Posterior cingulate gyrus (tissue), 11 donors: ENCODE results near the gene HIP1.
"Not testable (repeated sequence)": the region's sequence is repeated elsewhere in the genome, so short reads cannot be mapped to it uniquely, and the experiment has no call there.

ENCODE experiments used
- DNase-seq, 10 donors: peaks; one replicate each; pipeline versions ENCODE4 v3.0.0 to v3.0.0-alpha.2; 2020 to 2021; ENCODE audit warnings: mixed read lengths in 3 of 10
- intact Hi-C: fragments of 100-400 bp; cut with DNase I; formaldehyde crosslinking; loops from one replicate; pipeline ENCODE4 v1.15.1; 2023

HIP1 gene

DNA sequence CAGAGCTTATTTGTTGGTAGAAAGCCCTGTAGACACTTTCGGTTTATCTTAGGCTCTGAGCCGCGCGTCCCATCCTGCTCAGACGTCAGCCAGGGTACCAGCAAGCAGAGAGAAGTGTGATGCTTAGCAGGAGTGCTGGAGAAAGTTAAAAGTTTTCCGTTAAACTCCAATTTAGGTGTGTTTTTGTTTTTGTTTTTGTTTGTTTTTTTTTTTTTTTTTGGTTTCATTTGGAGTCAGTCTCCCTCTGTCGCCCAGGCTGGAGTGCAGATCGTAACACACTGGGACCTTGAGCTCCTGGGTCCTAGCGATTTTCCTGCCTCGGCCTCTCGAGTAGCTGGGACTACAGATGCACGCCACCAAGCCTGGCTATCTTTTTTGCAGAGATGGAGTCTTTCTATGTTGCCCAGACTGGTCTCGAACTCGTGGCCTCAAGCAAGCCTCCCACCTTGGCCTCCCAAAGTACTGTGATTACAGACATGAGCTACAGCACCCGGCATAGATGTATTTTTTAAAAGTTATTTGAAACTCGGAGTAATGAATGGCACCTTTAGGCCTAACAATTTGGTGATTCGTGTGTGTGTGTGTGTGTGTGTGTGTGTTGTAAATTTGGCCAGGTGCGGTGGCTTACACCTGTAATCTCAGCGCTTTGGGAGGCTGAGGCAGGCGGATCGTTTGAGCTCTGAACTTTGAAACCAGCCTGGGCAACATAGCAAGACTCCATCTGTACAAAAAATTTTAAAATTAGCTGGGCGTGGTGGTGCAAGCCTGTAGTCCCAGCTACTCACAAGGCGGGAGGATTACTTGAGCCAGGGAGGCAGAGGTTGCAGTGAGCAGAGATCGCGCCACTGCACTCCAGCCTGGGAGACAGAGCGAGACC lies 1.3 kb upstream of the HIP1 start:
- DNase-seq, result no peak
- intact Hi-C loops, result loop anchor here (1.0 to 10.0 kb wide), 3 partner anchors 95 to 141 kb away; no protein-coding TSS in a partner anchor

DNA sequence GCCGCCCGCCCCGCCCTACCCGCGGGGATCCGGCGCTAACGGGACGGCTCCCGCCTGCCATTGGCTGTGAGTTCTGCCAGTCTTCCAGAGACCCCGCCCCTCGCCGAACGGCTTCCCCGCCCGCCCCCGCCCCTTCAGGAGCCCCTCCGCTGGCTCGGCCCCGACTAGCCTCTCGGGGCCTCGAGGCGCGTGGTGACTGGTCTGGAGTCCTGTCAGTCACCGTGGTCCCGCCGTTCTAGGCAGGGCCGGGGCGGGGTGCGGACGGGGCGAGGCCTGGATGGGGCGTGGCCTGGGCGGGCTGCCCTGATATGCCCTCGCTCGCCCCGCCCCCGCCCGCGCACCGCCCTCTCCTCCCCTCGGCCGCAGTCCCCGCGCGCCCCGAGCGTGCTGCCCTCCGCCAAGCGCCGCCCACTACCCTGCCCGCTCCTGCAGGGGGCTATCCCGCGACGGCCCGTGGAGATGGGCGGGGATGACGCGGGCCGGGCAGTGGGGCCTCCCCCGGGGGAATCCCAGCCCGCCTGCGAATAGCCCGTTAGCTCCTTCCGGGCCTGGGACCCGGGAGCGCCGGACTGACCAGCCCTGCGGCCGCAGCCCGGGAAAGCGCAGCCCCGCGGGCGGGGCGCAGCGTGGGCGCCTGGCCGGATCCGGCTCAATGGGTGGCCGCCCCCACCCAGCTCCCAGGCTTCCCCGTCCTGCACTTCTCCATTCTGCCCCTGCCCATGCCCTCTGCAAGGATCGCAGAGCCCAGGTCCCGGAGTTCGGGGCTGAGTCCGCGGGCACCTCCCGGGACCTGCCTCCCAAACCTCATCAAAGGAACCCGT lies 444 bp upstream of the HIP1 start:
- DNase-seq, result peak; percentile 99 to 100 (median 100)
- intact Hi-C loops, result loop anchor here (1.0 to 10.0 kb wide), 3 partner anchors 94 to 140 kb away; no protein-coding TSS in a partner anchor

DNA sequence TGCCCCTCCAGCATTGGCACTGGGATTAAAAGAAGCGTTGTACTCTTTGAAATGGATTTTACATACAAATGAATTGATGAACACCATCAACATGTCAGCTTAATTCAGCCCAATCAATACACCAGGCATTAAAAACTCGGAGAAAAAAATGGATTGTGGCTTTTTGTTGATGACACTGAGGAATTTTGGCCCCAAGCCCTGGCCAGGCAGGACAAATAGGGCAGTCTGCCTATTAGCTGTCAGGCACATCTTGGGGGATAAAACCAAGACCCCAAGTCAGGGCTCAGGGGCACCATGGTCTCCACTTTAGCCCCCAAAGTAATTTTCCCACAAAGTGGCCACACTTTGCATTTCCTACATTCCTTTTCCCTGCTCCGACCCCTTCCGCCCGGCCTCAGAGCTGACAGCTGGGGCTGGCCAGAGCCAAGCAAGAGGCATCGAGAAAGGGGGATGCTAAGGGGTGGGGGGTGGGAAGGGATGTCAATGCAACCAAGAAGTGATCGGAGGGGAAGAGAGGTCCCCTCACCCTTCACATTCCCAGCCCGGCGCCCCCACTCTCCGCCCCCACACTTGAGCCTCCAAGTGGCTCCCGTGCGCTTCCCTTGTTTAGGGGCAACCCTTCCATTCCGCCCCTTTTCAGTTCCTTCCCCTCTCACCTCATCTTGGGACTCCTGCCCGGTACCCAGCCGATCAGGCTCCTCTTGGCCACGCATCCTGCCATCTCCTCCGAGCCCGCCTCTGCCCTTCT lies 711 bp downstream of the HIP1 start:
- peak in 4 of 10 donors; percentile 16 to 83 (median 32) for DNase-seq
- intact Hi-C loops, result loop anchor here (5.0 to 10.0 kb wide), 2 partner anchors 93 to 126 kb away; no protein-coding TSS in a partner anchor

DNA sequence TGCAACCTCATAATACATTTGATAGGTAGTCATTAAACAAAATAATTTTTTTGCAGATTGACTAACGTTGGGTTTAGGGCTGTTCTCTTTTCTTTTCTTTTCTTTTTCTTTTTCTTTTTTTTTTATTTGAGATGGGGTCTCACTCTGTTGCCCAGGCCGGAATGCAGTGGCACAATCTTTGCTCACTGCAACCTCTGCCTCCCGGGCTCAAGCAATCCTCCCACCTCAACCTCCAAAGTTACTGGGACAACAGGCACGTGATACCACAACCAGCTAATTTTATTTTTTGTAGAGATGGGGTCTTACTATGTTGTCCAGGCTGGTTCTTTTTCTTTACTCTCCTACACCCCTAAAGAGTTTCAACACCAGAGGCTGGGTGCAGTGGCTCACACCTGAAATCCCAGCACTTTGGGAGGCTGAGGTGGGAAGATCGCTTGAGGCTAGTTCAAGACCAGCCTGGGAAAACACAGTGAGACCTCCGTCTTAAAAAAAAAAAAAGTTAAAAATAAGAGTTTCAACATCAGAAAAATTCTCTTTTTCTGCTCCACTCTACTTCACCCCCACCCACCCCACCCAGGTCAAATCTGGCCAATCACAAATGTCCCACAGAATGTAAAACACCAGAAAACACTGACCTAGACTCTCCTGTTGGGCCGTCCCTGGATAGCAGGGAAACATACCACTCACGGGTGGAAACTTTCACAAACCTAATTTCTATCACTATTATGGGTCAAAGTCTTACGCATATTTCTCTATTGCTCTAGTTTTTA lies 3.0 kb downstream of the HIP1 start:
- intact Hi-C loops, result loop anchor here (5.0 to 10.0 kb wide), 2 partner anchors 91 to 123 kb away; no protein-coding TSS in a partner anchor
- no peak for DNase-seq

DNA sequence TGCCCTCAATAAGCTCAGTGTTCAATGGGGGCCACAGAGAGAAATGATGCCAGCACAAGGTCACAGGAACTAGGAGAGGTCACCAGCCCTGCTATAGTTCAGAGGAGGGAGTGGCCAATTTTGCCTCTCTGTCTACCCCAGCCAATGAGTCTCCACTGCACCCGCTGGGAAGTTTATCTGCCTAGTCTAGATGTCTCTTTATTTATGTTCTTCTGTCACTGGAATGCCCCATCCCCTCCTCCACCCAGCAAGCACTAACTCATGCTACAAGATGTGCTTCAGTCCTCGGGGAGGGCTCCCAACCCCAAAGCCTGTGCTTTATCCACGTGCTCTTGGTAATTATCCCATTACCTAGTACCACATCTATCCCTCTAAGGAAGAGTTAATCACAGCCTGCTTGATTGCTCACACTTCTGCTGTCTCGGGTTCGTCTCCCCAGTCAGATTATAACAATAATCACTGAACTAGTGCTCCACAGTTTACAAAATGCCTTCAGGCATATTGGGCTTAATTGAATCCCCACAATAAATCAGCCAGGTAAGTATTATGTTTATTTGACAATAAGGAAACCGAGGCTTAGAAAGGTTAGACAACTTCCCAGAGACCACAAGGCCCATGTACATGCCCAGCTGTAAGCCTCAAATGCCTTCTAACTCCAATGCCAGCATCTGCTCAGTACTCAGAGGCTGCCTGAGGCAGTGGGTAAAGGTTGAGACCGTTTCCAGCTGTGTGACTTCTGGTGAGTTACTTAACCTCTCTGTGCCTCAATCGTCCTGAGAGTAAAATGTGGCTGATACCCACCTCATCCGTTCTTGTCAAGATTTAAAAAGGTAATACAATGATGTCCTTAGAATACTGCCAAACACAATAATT lies 3.9 kb downstream of the HIP1 start:
- intact Hi-C loops, result loop anchor here (5.0 to 10.0 kb wide), 2 partner anchors 90 to 123 kb away; no protein-coding TSS in a partner anchor
- no peak for DNase-seq

DNA sequence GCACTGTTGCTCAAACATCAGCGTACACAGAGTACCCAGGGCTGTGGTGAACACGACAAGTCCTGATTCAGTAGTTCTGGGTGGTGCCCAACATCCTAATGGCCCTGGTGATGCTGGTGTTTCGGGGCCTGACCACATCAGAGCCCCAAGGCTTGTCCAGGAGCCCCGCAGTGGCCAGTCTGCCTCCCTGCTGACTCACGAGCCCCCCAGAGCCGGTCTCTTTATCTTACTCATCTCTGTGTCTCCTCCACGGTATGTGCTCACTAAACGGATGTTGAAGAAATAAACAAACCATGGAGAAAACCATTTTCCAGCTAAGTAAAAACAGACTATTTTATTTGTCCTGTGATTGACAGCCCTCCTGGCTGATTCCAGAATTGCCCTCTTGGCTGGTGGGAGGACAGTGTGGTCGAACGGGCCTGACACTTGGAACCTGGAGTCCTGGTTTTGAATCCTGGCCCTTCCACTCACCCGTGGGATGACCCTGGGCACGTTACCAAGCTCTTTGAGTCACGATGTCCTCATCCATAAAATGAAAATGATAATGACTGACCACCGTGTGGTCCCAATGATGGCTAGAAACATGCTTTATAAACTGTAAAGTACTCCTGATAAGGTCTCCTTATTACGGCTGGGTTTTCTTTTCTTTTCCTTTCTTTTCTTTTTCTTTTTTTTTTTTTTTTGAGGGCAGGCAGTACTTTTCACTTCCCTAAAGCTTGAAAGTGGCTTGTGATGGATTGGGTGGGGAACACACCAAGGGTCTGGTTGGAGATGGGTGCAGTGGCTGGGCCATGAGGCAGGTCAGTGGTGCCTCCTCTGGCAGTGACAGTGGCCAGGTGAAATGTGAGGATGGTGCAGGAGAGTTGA lies 5.7 kb downstream of the HIP1 start:
- peak in 2 of 10 donors; percentile 10 to 67 for DNase-seq
- intact Hi-C loops, result loop anchor here (10.0 kb wide), 1 partner anchor 88 kb away; no protein-coding TSS in a partner anchor

DNA sequence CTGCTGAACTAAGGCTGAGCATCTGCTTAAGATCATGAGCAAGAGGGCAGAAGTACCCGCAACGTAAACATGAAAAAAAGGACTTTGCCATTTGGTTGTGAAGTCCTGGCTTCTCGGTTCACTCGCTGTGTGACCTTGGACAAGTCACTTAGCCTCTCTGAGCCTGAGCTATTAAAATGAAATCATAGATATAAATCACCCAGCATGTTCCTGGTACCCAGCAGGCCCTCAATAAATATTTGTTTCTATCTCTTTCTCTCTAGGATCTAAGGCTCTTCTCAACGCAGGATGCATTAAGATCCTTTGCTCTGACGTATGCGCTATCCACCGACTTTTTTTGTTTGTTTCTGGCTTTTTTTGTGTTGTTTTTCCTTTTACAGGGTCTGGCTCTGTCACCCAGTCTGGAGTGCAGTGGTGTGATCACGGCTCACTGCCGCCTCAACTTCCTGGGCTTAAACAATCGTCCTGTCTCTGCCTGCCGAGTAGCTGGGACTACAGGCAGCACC lies 6.7 kb downstream of the HIP1 start:
- intact Hi-C loops, result loop anchor here (10.0 kb wide), 1 partner anchor 87 kb away; no protein-coding TSS in a partner anchor
- DNase-seq, result peak in 1 of 10 donors; percentile 66

DNA sequence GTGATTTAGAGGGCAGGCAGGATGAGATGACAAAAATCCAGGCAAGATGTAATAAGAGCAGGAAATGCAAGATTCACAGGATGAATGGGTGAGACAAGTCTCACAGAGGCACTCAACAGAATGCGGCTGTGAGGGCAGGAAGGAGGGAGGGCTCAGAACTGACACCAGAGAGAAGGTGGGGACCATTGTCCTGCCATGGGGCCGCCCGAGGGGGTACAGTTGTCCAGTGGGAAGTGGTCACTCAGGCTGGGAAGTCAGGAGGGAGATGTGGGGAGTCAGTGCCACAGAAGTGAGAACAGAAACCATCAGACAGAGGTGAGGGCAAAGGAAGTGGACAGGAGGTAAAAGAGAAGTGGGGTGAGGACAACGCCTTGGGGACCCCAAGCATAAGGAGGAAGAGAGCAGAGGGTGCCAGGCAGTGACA lies 8.9 kb downstream of the HIP1 start:
- peak in 1 of 10 donors; percentile 68 for DNase-seq
- intact Hi-C loops, result loop anchor here (10.0 kb wide), 1 partner anchor 85 kb away; no protein-coding TSS in a partner anchor

DNA sequence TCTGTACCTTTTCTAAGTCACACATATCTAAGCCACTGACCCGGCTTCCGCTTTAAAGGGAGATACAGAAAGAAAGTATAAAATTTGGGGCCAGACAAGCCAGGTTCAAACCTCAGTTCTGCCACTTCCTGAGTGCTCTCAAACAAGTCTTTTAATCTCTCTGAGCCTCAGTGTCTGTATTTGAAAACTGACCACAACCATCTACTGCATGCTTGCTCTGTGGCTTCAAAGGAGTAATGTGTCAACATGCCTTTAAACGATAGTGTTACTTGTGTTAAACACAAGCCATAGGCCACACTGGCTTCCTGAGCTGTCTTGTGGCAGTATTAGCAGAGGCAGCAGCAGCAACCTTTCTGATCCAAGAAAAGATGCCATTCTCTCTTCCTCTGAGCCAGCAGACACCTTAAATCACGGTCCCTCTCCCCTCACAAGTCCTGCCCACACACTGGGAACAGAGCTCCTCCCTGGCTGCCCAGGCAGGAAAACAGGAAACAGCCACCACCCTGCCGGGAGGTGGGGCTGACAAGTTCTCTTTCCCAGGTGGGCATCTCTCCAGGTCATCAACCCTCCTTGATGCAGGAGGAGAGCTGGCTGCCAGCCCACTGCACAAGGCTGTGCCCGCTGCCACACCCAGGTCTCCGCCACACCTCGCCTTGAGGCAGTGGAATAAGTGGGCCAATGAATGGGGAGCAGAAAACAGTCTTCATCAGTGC lies 10.7 kb downstream of the HIP1 start:
- peak in 1 of 10 donors; percentile 73 for DNase-seq
- intact Hi-C loops, result no loop called here

DNA sequence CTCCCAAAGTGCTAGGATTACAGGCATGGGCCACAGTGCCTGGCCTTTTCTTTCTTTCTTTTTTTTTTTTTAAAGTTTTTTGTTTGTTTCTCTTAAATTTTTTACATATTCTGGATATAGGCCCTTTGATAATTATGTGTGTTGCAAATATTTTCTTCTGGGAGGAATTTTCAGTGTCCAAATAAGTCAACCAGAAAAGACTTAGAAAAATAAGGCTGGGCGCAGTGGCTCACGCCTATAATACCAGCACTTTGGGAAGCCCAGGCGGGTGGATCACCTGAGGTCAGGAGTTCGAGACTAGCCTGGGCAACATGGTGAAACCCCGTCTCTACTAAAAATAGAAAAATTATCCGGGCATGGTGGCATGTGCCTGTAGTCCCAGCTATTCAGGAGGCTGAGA lies 11.4 kb downstream of the HIP1 start:
- peak in 1 of 10 donors; percentile 17 for DNase-seq
- intact Hi-C loops, result not testable (repeated sequence)

DNA sequence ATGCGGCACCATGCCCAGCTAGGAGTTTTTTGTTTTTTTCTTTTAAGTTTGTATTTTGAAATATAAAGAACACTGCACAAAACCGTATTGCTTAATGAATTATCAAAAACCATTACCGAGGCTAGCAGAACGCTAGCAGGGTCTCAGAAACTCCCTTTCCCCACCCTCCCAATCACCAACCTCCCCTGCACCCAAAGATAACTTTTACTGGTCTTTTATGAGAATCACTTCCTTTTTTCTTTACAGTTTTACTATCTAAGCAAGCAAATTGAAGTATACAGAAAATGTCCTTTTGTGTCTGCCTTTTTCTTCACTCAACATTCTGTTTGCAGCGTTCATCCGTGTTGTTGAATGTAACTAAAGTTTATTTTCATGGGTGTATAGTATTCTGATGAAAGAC lies 13.4 kb downstream of the HIP1 start:
- intact Hi-C loops, result no loop called here
- DNase-seq, result peak in 1 of 10 donors; percentile 0

DNA sequence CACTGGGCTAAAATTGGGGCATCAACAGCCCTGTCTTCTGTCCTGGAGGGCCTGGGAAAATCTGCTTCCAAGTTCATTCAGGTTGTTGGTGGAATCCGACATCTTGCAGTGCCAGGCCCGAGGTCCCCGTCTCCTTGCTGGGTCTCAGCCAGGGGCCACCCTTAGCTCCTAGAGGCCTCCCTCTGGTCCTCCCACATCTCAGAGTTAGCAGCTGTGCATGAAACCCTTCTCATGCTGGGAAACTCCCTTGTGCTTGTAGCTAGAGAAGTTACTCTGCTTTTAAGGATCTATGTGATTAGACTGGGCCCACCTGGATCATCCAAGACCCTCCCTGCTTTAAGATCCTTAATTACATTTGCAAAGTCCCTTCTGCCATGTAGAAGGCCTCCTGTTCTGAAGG lies 15.3 kb downstream of the HIP1 start:
- no peak for DNase-seq
- intact Hi-C loops, result no loop called here

DNA sequence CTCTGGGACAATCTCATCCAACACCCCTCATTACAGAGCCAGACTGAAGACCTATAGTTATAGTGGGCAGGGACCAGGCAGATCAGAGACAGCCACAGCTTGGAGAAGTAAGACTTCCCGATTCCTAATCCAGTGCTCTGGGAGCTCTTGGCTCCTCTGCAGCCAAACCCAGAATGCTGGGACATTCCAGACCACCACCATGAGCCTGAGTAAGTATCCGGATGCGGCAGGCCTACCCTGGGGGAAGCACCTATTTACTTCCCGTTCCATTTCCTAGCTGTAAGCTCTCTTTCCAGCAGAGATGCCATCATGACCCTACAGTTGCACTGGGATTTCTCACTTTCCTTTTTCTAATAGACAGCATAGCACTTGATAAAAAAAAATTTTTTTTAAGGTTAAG lies 16.4 kb downstream of the HIP1 start:
- intact Hi-C loops, result no loop called here
- peak in 1 of 10 donors; percentile 8 for DNase-seq

DNA sequence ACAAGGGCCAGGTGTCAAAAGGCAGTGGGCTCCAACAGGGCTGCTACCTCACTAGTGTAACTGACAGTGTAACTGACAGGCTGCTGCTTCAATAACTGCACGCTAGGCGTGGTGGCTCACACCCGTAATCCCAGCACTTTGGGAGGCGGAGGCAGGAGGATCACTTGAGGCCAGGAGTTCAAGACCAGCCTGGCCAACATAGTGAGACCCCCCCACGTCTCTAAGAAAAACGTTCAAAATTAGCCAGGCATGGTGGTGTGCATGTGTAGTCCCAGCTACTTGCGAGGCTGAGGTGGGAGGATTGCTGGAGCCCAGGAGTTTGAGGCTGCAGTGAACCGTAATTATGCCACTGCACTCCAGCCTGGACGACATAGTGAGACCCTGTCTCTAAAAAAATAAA lies 16.8 kb downstream of the HIP1 start:
- intact Hi-C loops, result not testable (repeated sequence)
- DNase-seq, result peak in 1 of 10 donors; percentile 51

DNA sequence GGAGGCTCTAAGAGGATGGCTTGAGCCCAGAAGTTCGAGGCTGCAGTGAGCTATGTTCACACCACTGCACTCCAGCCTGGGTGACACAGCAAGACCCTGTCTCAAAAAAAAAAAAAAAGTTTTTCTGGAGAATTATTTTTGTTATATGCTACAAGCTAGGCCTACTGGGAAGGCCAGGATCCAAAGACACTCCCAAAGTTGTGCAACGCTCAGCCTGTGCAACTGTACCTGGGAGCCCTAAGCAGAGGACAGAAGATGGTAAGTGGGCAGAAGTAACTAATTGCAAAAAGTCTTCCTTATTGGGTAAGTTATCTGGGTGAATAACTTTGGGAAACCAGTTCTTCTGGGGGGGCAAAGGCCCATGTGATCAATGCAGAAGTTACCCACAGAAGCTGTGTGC lies 17.3 kb downstream of the HIP1 start:
- intact Hi-C loops, result no loop called here
- DNase-seq, result peak in 1 of 10 donors; percentile 8

DNA sequence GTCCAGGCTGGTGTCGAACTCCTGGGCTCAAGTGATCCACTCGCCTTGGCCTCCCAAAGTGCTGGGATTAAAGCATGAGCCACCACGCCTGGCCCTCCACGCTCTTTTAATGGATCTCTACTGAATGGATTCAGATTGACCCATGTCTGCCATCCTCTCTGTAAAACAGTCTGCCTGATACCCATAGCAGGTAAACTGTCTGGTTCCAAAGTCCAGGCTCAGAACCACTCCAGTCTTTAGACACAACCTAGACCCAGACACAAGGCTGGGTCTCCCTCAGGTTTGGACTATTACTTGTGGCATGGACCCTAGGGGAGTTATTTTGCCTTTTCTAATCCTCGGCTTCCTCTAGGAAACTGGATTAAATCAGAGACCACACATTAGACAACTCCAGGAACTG lies 19.1 kb downstream of the HIP1 start:
- intact Hi-C loops, result no loop called here
- DNase-seq, result no peak
